GM12878 (cell line): ENCODE results near the gene MARCKSL1.

ENCODE experiments used
- CHD2 ChIP-seq: IDR thresholded peaks from 2 replicates; pipeline ENCODE4 v1.6.1; 2011; ENCODE audit warnings: low read depth, low read length, improper control_type of control experiment, borderline replicate concordance
- ESRRA ChIP-seq: IDR thresholded peaks from 2 replicates; pipeline ENCODE4 v1.6.1; 2012; ENCODE audit warnings: mild to moderate bottlenecking, low read length, improper control_type of control experiment
- ETV6 ChIP-seq, 2 experiments: fragments of 450-650 bp in 1 of 2; IDR thresholded peaks in 1 of 2; conservative IDR thresholded peaks in 1 of 2; 2 replicates each; pipeline ENCODE4 v1.6.1; 2014; ENCODE audit warnings: antibody characterized with exemption in 1 of 2, borderline replicate concordance in 1 of 2, low read depth in 1 of 2, mild to moderate bottlenecking in 1 of 2, moderate library complexity in 1 of 2
- MAX ChIP-seq: IDR thresholded peaks from 2 replicates; pipeline ENCODE4 v1.6.1; 2012; ENCODE audit warnings: low read depth, low read length, improper control_type of control experiment
- NR2C2 ChIP-seq: IDR thresholded peaks from 2 replicates; pipeline ENCODE4 v1.6.1; 2011; ENCODE audit warnings: borderline replicate concordance, low read depth; ENCODE audit not compliant: control insufficient read depth, insufficient read length
- POLR2A ChIP-seq: IDR thresholded peaks from 2 replicates; pipeline ENCODE4 v1.6.1; 2011; ENCODE audit warnings: low read depth, mild to moderate bottlenecking, low read length
- POLR2AphosphoS5 ChIP-seq: IDR thresholded peaks from 2 replicates; pipeline ENCODE4 v1.6.1; 2011; ENCODE audit warnings: mild to moderate bottlenecking, low read length, inconsistent platforms
- RBBP5 ChIP-seq: fragments of 200-600 bp; sonication (generic); conservative IDR thresholded peaks from 2 replicates; pipeline ENCODE4 v1.6.1; 2016
- ZNF274 ChIP-seq: IDR thresholded peaks from one replicate; pipeline ENCODE4 v1.8.0; 2011; ENCODE audit not compliant: insufficient read length, insufficient read depth
- TF ChIP-seq, protein P1 (sequence below), 3 experiments: IDR thresholded peaks in 2 of 3; conservative IDR thresholded peaks in 1 of 3; 2 replicates each; pipeline ENCODE4 v1.5.1; 2011; ENCODE audit warnings: low read depth in 3 of 3, low read length in 3 of 3, mild to moderate bottlenecking in 3 of 3, control low read depth in 2 of 3, moderate library complexity in 2 of 3, inconsistent platforms in 1 of 3, mixed read lengths in 1 of 3; ENCODE audit not compliant: control insufficient read depth in 2 of 3, insufficient read depth in 1 of 3; ENCODE audit errors: extremely low read depth in 1 of 3

GRCh38 chr1:32358435-32358834 is 22.4 kb upstream of the MARCKSL1 start:
- TF ChIP-seq, protein P1, sequence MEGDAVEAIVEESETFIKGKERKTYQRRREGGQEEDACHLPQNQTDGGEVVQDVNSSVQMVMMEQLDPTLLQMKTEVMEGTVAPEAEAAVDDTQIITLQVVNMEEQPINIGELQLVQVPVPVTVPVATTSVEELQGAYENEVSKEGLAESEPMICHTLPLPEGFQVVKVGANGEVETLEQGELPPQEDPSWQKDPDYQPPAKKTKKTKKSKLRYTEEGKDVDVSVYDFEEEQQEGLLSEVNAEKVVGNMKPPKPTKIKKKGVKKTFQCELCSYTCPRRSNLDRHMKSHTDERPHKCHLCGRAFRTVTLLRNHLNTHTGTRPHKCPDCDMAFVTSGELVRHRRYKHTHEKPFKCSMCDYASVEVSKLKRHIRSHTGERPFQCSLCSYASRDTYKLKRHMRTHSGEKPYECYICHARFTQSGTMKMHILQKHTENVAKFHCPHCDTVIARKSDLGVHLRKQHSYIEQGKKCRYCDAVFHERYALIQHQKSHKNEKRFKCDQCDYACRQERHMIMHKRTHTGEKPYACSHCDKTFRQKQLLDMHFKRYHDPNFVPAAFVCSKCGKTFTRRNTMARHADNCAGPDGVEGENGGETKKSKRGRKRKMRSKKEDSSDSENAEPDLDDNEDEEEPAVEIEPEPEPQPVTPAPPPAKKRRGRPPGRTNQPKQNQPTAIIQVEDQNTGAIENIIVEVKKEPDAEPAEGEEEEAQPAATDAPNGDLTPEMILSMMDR (IDR thresholded peaks at IDR 0.05 in 2 of 3, conservative IDR thresholded peaks at IDR 0.05 in 1 of 3; ENCODE audit: control insufficient read depth in 2 of 3, extremely low read depth in 1 of 3, insufficient read depth in 1 of 3, low read depth in 3 of 3, low read length in 3 of 3), result no peak
- no peak for TF ChIP-seq ZNF274
- TF ChIP-seq POLR2AphosphoS5, result no peak
- TF ChIP-seq CHD2, result no peak
- no peak for TF ChIP-seq RBBP5
- TF ChIP-seq NR2C2, result no peak
- TF ChIP-seq POLR2A, result no peak
- TF ChIP-seq ETV6 (conservative IDR thresholded peaks at IDR 0.05 in 1 of 2, IDR thresholded peaks at IDR 0.05 in 1 of 2; ENCODE audit: borderline replicate concordance in 1 of 2, low read depth in 1 of 2), result no peak
- no peak for TF ChIP-seq ESRRA
- TF ChIP-seq MAX, result no peak
